SU-DHL-6 (cell line): ENCODE data around the gene WDPCP.

Source experiments
- EZH2phosphoT487 ChIP-seq: fragments of 200-600 bp; sonication (generic), shearing (Covaris generic); conservative IDR thresholded peaks from 2 replicates; pipeline ENCODE4 v1.6.1; 2018; ENCODE audit warnings: mild to moderate bottlenecking, antibody characterized with exemption, low read length, moderate library complexity, mixed read lengths
- TF ChIP-seq, protein P1 (sequence below): fragments of 200-600 bp; sonication (generic); IDR thresholded peaks from one replicate; pipeline ENCODE4 v1.5.1; 2017; ENCODE audit warnings: antibody characterized with exemption, mild to moderate bottlenecking, low read length, moderate library complexity; ENCODE audit not compliant: insufficient read depth, poor library complexity, severe bottlenecking

DNA sequence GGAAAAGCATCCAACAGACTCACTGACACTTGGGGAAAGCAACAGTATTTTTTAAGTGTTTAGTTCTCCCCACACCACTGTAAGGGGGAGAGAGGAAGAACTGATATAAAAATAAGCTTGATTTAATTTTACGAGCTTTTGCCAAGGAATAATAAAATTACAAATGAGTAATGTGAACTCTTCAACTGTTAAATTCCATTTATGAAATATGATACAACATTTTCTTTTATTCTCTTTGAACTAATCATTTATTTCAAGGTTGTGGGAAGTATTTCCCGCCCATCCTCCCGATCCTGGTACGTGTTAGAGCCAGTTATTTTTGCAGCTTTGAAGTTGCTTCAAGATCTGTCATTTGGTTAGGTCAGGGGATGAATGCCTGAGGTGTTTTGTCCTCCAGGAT is 35.2 kb downstream of the WDPCP start:
- TF ChIP-seq, protein P1, sequence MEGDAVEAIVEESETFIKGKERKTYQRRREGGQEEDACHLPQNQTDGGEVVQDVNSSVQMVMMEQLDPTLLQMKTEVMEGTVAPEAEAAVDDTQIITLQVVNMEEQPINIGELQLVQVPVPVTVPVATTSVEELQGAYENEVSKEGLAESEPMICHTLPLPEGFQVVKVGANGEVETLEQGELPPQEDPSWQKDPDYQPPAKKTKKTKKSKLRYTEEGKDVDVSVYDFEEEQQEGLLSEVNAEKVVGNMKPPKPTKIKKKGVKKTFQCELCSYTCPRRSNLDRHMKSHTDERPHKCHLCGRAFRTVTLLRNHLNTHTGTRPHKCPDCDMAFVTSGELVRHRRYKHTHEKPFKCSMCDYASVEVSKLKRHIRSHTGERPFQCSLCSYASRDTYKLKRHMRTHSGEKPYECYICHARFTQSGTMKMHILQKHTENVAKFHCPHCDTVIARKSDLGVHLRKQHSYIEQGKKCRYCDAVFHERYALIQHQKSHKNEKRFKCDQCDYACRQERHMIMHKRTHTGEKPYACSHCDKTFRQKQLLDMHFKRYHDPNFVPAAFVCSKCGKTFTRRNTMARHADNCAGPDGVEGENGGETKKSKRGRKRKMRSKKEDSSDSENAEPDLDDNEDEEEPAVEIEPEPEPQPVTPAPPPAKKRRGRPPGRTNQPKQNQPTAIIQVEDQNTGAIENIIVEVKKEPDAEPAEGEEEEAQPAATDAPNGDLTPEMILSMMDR, result no peak
- TF ChIP-seq EZH2phosphoT487, result no peak
